ENCODE results near the gene PIK3R6. TPM values are rescaled to one million over a fixed set of nuclear protein-coding genes. Genes with fewer than 3 reads are reported as not detected.

PIK3R6 gene
- not detected in 2 replicates for total RNA-seq

GRCh38 chr17:8867361-8867981 lies at the start of gene PIK3R6:
Gene PIK3R6, minus strand, starts transcription at chr17:8867674. Its CDS starts 17,880 bp downstream, at chr17:8849794.
- TF ChIP-seq CTCF (conservative IDR thresholded peaks at IDR 0.05; ENCODE audit: low read depth, low read length), result no peak
- DNase-seq (ENCODE audit: low read depth), result no peak
- H3K4me3 ChIP-seq (ENCODE audit: low read depth, low read length), result no peak within 1 kb of the TSS

GRCh38 chr17:8916466-8916865 lies 49.0 kb upstream of the PIK3R6 start:
- no peak for DNase-seq (ENCODE audit: low read depth)
- no peak overlapping the region for H3K4me3 ChIP-seq (ENCODE audit: low read depth, low read length)
- TF ChIP-seq CTCF (conservative IDR thresholded peaks at IDR 0.05; ENCODE audit: low read depth, low read length), result no peak

GRCh38 chr17:8914554-8914953 lies 47.1 kb upstream of the PIK3R6 start:
- H3K4me3 ChIP-seq (ENCODE audit: low read depth, low read length), result no peak overlapping the region
- TF ChIP-seq CTCF (conservative IDR thresholded peaks at IDR 0.05; ENCODE audit: low read depth, low read length), result no peak
- no peak for DNase-seq (ENCODE audit: low read depth)

- DNase-seq (ENCODE audit: low read depth), result no peak
- TF ChIP-seq CTCF (conservative IDR thresholded peaks at IDR 0.05; ENCODE audit: low read depth, low read length), result no peak
- H3K4me3 ChIP-seq (ENCODE audit: low read depth, low read length), result no peak overlapping the region
Measured at GRCh38 chr17:8913879-8914278, 46.4 kb upstream of the PIK3R6 start.

- no peak overlapping the region for H3K4me3 ChIP-seq (ENCODE audit: low read depth, low read length)
- no peak for TF ChIP-seq CTCF (conservative IDR thresholded peaks at IDR 0.05; ENCODE audit: low read depth, low read length)
- DNase-seq (ENCODE audit: low read depth), result no peak
Measured at GRCh38 chr17:8913091-8913490, 45.6 kb upstream of the PIK3R6 start.

GRCh38 chr17:8912084-8912981 lies 44.9 kb upstream of the PIK3R6 start:
- H3K4me3 ChIP-seq (ENCODE audit: low read depth, low read length), result no peak overlapping the region
- TF ChIP-seq CTCF (conservative IDR thresholded peaks at IDR 0.05; ENCODE audit: low read depth, low read length), result no peak
- no peak for DNase-seq (ENCODE audit: low read depth)

Data from epithelial cell of proximal tubule (primary cell).